Ishikawa (cell line): ENCODE measurements around the gene PLK3.

ENCODE experiments used
- CEBPB ChIP-seq: IDR thresholded peaks from 2 replicates; pipeline ENCODE4 v1.6.1; 2012
- CREB1 ChIP-seq: IDR thresholded peaks from 2 replicates; pipeline ENCODE4 v1.6.1; 2012; ENCODE audit warnings: low read depth
- EGR1 ChIP-seq: IDR thresholded peaks from 2 replicates; pipeline ENCODE4 v1.6.1; 2012
- EP300 ChIP-seq: IDR thresholded peaks from 2 replicates; pipeline ENCODE4 v1.6.1; 2012; ENCODE audit warnings: borderline replicate concordance
- FOXM1 ChIP-seq: IDR thresholded peaks from 2 replicates; pipeline ENCODE4 v1.6.1; 2012; ENCODE audit warnings: low read depth, borderline replicate concordance
- MAX ChIP-seq: IDR thresholded peaks from 2 replicates; pipeline ENCODE4 v1.6.1; 2012
- NFIC ChIP-seq: IDR thresholded peaks from 2 replicates; pipeline ENCODE4 v1.6.1; 2012
- RAD21 ChIP-seq: IDR thresholded peaks from 2 replicates; pipeline ENCODE4 v1.6.1; 2012; ENCODE audit warnings: low read depth
- REST ChIP-seq: IDR thresholded peaks from 2 replicates; pipeline ENCODE4 v1.6.1; 2012; ENCODE audit warnings: low read depth, mild to moderate bottlenecking
- TAF1 ChIP-seq: IDR thresholded peaks from 2 replicates; pipeline ENCODE4 v1.6.1; 2012; ENCODE audit warnings: low read depth, mild to moderate bottlenecking
- TCF12 ChIP-seq: IDR thresholded peaks from 2 replicates; pipeline ENCODE4 v1.6.1; 2012; ENCODE audit warnings: low read depth
- TEAD4 ChIP-seq: IDR thresholded peaks from 2 replicates; pipeline ENCODE4 v1.6.1; 2012
- USF1 ChIP-seq: IDR thresholded peaks from 2 replicates; pipeline ENCODE4 v1.6.1; 2012
- YY1 ChIP-seq: IDR thresholded peaks from 2 replicates; pipeline ENCODE4 v1.6.1; 2012; ENCODE audit warnings: low read depth
- ZBTB7A ChIP-seq: IDR thresholded peaks from 2 replicates; pipeline ENCODE4 v1.6.1; 2012; ENCODE audit warnings: low read depth

The PLK3 gene

DNA sequence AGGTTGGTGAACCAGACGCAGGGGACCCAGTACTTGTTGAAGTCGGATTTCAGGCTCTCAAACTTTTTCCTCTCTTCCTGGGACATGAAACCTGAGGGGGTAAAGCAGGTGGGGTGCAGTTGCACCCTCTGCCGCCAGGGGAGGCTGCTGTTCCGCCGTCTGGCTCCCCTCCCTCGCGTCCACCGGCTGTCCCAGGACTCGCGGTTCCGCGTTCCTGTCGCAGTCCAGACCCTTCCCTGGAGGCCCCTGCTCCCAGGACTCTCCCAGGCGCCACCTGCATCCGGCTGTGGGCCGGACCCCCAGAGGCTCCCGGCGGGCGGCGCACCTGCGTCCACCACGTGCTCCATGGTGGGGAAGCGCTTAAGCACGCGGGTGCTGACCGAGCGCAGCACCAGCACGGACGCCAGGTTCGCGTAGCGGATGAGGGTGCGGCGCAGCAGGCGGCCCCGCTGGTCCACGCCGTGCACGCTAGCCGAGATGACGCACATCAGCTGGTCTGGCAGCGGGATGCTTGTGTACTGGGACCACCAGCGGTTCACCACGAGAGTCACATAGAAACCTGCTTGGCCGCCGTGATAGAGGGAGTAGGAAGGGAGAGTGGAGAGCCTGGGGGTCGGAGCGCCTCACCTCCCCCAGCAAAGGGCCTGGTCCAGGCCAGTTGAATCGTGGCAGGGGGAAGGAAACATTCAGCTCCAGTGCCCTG lies 13.9 kb upstream of the PLK3 start:
- TF ChIP-seq RAD21, result peak; percentile 89
- 0 out of 2 replicates have a peak, but pooled peaks have one; percentile 25 for TF ChIP-seq MAX
- no peak for TF ChIP-seq CEBPB

GRCh38 chr1:44786841-44787426 lies 13.2 kb upstream of the PLK3 start:
- TF ChIP-seq TEAD4, result no peak

DNA sequence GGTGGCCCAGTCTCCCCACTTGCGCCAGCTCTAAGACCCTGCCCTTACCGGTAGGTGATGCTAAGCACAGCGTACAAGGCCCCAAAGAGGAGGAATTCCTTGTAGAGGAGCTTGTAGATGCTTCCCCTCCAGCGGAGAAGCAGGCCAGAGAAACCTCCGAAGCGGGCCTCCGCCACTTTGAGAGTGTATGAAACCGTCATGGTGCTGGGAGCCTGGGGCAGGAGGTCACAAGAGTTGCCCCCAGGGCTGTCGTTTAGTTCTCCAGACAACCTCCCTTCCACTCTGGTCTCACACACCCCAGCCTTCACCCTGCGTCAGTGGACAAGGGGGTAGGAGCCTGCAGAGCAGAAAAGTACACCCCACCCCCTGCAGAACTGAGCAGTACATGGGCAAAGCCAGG lies 12.7 kb upstream of the PLK3 start:
- TF ChIP-seq CEBPB (no peak), RAD21 (no peak), EGR1 (no peak), CREB1 (no peak), TAF1 (no peak), YY1 (no peak), FOXM1 (no peak), EP300 (no peak), NFIC (no peak), MAX (no peak), ZBTB7A (no peak), USF1 (no peak), TCF12 (no peak), TEAD4 (no peak), REST (no peak)

DNA sequence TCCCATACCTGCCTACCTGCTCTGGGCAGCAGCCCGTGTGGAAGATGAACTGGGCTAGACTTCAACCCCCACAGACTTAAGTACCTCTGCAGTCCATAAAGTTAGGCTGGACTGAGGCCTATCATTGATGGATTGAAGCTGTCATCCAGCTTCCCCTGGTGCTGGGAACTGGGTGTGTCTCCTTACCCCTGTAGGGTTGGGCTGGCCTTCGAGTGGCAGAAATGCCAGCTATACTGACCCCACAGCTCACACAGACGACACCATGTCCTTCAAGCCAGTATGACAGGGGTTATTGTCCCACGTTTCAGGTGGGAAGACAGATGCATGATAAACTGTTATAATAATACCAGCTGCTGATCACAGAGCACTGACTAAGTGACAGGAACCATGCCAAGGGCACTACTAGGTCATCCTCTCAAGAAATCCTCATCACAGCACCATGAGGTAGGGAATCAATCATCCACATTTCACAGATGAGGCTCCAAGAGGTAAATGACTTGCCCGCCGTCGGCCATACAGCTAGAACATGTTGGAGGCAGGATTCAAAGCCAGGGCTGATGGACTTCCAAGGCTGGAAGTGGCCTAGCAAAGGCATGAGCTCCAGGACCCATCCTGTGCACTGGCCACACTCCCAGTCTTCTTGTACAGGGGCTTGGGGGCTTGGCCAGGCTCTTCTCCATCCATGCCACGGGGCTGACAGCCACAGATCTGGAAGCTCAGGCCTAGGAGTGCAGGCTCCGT lies 11.9 kb upstream of the PLK3 start, which contains the start of gene BEST4:
Gene BEST4, minus strand, starts transcription at position 51 of the 741 bp plus-strand sequence. CDS start 465 bp downstream, outside the sequence.
- no peak for TF ChIP-seq CEBPB
- no peak for TF ChIP-seq ZBTB7A
- no peak for TF ChIP-seq NFIC
- no peak for TF ChIP-seq YY1
- TF ChIP-seq USF1, result no peak
- no peak for TF ChIP-seq MAX
- no peak for TF ChIP-seq TCF12
- no peak for TF ChIP-seq EP300
- no peak for TF ChIP-seq REST

- no peak for TF ChIP-seq CREB1
Observed at GRCh38 chr1:44790968-44791801, 9.0 kb upstream of the PLK3 start.
